HL-60/S4 treated with phorbol 12-myristate 13-acetate at 8.2 ng/mL for 4 days and 3 days (cell line): Measurements from ENCODE around the gene HIF1A.
"Not testable (repeated sequence)": the region's sequence is repeated elsewhere in the genome, so short reads cannot be mapped to it uniquely, and the experiment has no call there.

Experiments
- in situ Hi-C: fragments of 300-500 bp; cut with MboI; formaldehyde crosslinking; loops from 2 replicates; pipeline ENCODE4 v1.15.0; 2022; ENCODE audit warnings: low sequenced_read_pairs

Gene HIF1A

DNA sequence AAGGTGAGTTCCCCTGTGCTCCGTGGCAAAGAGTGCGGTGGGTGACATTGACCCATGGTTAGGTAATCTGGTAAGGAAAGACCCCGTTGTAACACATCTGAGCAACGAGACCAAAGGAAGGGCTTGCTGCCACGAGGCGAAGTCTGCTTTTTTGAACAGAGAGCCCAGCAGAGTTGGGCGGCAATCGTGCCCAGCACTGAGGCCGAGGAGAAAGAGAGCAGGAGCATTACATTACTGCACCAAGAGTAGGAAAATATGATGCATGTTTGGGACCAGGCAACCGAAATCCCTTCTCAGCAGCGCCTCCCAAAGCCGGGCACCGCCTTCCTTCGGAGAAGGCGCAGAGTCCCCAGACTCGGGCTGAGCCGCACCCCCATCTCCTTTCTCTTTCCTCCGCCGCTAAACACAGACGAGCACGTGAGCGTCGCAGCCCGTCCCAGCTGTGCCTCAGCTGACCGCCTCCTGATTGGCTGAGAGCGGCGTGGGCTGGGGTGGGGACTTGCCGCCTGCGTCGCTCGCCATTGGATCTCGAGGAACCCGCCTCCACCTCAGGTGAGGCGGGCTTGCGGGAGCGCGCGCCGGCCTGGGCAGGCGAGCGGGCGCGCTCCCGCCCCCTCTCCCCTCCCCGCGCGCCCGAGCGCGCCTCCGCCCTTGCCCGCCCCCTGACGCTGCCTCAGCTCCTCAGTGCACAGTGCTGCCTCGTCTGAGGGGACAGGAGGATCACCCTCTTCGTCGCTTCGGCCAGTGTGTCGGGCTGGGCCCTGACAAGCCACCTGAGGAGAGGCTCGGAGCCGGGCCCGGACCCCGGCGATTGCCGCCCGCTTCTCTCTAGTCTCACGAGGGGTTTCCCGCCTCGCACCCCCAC is at the start of gene HIF1A:
TSS of gene HIF1A (plus strand) at position 684 of the 865 bp plus-strand sequence. CDS start 292 bp downstream, outside the sequence.
- in situ Hi-C loops, result no loop called here

DNA sequence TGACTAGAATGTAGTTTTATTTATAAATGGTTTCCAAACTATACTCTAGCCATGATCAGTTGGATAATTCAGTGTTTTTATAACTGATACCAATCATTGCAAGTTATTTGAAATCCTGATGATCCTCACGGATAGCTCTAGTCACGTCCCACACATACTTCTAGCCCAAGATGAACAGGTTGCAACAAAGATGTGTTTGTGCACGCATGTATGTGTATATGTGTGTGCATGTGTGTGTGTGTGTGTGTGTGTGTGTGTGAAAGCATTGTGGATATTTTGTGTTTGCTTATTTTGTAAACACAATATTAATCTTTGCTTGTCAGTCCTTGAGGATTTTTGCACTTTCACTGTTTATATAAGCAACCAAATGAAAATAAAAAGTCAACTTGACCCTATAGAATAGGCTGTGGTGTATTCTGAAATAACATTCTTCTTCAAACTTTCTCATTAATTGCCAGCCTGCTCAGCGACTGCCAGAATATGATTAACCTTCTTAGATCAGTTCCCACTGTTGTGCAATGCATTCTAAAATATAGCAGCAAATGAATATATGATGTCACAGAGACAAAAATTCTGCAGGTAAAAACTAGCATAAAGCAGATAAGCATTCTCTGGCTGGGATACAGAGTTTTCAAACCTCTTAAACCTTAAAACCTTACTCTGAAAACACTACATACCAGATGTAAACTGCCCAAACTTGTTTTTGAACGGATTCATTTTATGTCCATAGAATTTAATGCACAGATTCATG is 48.8 kb upstream of the HIF1A start:
- in situ Hi-C loops, result no loop called here

DNA sequence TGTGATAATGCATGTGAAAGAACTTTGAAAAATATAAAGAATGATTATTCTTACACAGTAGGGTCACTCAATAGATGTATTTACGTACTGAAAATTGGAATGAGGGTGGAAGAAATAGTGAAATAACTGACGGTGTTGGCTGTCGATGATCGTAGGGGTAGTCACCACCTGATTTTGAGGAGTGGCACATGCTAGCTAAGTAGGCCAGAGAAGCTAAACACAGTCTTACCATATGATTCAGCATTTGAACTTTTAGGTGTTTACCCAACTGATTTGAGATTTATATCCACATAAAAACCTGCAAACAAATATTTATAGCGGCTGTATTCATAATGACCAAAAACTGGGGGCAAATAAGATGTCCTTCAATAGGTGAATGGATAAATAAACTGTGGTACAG is 47.6 kb upstream of the HIF1A start:
- in situ Hi-C loops, result no loop called here

DNA sequence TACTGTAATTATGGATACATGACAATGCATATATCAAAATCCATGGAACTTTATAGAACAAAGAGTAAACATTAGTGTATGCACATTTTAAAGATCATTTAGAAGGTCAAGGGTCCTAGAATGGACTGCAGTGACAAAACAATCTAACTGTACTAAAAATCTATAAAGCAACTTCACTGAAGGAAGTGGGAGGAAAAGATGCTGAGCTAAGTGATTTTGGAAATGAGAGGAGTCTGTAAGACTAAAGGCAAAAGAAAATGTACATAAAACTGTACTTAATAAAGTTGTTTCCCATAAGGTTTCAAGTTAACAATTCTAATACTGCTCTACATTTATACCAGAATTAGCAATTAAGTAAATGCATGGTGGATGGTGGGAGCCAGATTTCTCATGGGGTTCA is 46.9 kb upstream of the HIF1A start:
- in situ Hi-C loops, result no loop called here

DNA sequence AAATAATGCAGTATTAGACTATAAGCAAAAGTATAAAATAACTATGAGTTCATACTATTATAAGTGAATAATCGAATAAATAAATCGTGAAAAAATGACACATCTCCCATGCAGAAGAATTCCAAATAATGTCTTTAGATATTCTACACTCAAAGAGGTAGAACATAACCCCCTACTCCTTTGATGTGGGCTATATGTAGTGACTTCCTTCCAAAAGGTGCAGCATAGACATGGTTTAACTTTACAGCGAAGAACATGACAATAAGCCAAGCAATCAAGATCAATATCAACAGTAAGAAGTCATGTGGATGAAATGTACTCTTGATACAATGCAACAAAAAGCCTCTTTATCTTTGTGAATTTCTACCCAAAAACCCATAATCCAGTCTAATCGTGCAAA is 46.0 kb upstream of the HIF1A start:
- in situ Hi-C loops, result no loop called here

DNA sequence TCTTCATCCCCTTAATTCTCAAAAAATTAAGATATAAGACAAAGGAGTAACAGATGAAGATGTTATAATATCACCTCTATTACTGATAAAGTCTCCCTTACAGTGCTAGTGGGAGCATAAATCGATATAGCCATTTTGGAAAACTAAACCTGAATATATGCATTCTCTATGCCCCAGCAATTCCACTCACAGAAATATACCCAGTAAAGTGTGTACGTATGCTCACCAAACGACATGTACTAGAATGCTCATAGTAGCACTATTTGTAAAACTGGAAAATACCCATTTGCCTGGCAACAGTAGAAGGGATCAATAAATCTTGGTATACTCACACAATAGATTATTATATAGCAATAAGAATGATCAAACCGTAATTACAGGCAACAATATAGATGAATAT is 44.0 kb upstream of the HIF1A start:
- in situ Hi-C loops, result no loop called here

DNA sequence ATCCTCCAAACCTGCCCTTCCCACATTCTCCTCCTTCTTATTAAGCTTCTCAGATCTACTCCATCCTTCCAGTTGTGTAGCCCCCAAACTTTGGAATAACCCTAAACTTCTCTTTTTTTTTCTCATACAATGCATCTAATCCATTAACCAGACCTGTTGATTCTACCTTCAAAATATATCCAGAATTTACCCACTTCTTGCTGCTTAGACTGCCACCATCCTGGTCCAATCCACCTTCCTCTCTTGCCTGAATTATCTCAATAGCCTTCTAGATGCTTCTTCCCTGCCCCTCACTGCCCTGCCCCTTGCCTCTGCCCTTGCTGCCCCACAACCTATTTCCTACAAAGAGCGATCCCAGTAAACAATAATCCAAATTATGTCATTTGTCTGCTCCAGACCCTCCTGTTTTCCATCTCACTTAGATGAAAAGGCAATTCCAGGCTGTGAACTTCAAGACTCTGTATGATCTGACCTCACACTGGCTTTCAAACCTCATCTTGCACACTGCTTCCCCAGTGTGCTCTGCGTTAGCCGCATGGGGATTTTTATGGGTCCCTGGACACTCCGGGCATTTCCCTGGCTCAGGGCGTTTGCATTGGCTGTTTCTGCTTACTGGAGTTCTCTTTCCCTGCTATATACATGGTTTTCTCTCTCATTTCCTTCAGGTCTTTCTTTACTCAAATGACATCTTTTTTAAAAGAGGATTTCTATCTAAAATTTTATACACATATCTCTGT is 42.6 kb upstream of the HIF1A start:
- in situ Hi-C loops, result no loop called here

DNA sequence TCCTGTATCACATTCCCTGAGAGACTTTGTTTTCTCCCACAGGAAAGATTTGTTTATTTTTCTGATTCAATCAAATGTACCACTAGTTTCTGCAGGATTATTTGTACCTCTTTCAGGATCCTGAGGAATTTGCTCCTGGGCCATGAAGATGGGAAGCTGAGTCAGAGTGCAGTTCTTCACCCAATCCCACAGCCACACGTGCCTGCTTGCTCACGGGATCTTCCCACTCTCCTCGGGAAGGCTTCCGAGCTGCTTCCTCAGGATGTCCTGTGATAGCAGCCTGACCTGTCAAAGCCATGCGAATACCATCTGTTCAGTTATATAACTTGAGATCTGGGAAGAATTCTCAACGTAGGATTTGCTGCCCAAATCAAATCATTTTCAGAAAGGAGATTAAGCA is 41.8 kb upstream of the HIF1A start:
- in situ Hi-C loops, result no loop called here

DNA sequence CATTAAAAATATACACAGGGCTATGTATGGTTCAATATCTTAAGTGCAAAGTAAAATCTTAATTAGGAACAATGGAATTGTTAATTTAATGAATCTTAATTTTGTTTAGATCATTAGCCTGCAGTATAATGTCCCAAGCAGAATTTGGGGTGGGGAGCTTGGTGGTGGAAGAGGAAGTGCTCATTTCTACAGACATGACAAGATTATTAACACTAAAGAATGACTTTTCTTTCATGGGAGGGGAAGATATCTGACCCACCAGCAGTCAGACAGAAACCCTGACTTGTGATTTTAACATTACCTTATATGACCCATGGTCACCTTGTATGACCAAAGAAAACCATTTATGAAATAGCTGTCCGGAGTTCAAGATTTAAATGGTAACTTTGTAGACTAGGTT is 41.3 kb upstream of the HIF1A start:
- in situ Hi-C loops, result no loop called here

DNA sequence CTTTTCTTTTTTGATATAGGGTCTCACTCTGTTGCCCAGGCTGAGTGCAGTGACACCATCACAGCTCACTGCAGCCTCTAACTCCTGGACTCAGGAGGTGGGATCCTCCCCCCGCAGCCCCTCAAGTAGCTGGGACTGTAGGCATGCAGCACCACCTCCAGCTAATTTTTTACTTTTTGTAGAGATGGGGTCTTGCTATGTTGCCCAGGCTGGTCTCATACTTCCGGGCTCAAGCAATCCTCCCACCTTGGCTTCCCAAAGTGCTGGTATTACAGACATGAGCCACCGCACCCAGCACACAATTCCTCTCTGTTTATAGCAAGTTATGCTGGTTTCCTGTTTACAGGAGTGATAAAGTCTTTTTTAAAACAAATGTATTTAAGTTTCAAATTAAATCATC is 39.5 kb upstream of the HIF1A start:
- in situ Hi-C loops, result no loop called here

DNA sequence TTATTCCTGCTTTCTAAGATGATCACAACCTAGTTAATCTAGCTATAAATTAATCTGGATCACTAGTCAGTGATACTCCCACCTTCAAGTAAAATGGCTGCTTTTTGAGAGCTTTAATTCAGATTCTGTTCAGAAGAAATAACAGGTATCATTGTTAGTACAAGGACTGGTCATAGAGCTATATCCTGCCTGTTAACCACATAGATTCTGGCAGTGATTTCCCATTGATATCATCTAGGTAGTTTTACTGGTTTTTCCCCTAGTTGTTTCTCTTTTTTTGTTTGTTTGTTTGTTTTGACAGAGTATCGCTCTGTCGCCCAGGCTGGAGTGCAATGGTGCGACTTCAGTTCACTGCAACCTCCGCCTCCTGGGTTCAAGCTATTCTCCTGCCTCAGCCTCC is 39.0 kb upstream of the HIF1A start:
- in situ Hi-C loops, result no loop called here

DNA sequence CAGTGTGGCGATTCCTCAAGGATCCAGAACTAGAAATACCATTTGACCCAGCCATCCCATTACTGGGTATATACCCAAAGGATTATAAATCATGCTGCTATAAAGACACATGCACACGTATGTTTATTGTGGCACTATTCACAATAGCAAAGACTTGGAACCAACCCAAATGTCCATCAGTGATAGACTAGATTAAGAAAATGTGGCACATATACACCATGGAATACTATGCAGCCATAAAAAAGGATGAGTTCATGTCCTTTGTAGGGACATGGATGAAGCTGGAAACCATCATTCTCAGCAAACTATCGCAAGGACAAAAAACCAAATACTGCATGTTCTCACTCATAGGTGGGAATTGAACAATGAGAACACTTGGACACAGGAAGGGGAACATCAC is 37.2 kb upstream of the HIF1A start:
- in situ Hi-C loops, result not testable (repeated sequence)

DNA sequence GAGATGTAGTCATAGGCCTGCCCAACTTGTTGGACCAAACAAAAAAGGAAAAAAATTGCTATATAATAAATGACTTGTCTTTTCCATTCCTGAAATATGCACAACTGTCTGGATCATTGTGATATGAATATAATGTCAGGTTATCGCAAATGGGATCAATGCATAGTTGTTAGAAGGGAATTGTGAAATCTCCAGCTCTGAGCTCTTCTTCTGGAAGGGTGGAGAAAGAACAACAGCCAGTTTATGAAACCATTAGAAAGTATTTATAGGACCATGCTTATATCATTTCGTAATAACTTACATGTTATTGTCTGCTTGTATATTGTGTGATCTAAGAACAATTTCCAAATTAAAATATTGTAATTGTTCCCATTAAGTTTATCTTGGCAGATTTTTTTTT is 35.7 kb upstream of the HIF1A start:
- in situ Hi-C loops, result no loop called here

DNA sequence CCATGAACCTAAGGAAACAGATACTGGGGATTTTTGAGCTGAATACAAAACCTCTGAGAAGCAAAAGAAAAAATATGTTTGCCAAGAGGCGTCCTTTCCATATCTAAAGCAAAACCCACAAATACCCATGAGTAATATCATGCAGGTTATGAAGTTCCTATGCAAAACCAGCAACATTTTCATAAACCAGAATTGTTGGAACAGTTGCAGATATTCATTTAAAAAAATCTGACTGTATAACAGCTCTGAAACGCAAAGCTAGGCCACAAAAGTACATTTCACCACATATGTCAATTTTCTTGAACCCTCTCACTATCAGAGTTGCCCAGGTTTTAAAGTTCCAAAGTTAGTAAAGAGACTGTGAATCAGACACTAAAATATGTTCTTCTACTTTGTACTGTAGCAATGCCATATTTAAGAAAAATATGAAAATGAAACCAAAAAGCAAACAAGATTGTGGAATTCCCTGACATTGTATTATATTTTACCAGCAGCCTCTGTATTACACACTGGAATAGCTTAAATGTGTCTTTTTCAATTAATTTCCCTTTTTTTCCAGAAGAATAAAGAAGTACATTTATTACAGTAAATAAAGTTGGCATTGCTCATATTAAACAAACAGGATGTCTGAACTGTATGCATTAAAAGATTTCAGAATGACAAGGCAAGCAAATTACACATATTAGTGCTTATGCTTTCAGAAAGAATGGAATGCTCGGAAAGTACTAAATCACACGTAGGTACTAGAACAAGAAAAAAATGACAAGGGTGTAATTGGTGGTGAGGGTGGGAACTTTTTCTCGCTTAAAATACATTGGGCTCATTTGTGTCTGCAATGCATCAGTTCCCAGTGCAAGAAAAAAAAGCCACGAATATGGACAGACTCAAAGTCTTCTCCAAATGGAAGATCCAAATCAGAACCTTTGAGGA is 33.6 kb upstream of the HIF1A start:
- in situ Hi-C loops, result no loop called here

DNA sequence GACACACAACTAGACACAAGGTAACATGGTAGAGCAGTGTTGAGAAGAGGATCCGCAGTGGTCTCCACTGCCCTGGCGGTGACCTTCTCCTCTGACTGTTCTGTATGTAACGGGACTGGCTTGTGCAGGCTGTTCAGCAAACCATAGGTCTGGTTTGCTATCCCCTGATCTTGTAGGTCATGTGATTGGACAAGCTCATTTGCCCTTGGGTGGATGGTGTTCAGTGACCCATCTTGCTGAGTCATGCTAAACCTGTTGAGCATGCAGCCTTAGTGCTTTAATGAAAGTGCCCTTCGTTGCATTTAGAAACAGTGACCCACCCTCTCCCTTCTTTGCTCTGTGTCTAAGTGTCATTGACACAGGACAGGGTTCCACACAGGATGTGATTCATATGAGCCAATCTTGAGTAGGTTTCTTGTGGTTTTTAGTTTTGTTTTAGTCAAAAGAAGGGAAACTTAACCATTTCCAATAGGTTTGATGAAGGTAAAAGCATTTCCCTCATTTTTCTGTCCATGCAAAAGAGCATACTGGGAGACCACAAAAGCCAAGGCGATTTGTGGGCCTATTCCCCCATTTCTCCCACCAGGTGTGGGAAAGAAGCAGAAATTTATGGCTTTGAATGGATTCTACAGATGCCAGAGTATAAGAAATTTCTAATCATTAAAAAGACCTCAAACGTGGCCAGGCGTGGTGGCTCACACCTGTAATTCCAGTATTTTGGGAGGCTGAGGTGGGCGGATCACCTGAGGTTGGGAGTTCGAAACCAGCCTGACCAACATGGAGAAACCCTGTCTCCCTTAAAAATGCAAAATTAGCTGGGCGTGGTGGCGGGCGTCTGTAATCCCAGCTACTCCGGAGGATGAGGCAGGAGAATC is 32.6 kb upstream of the HIF1A start:
- in situ Hi-C loops, result no loop called here

DNA sequence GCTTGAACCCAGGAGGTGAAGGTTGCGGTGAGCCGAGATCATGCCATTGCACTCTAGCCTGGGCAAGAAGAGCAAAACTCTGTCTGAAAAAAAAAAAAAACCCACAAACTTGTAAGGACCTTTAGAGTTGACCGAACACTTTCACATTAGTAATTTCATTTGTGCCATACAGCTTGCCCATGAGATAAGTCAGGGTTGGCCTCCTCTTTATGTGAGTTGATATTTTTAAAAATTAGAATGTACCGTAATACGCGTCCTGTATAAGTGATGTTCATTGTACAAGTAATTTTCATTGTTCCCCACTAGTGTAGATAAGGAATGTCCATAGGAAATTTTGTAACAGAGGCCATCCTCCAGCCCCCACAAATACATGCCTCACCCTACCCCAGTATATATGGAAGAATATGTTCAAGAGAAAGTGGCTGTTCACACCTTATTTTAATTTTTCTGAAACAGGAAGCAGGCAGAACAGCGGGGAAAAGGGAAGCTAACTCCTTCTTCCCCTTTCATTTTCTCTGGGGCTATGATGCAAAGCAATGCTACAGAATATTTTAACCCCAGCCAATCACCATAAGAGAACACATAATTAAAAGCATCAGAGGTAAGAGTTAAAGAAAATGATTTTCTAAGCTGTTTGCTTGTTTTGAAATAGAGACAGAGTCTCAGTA is 31.9 kb upstream of the HIF1A start:
- in situ Hi-C loops, result no loop called here

DNA sequence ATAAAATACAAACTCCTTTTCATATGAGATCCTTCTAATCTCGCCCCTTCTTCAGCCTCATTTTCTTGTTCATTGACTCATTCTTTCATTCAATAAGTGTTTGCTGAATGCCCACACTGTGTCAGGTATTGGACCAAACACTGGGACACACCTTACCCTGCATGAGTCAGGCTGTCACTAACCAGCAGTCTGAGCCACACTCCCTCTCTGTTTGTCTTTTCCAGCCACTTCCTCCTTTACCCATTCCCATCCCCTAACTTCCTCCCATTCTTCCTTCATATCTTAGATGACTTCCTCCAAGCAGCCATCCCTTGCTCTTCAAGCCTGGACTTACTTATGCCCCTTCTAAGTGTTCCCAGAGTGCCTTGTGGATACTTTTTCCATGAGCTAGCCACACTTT is 27.0 kb upstream of the HIF1A start:
- in situ Hi-C loops, result no loop called here

DNA sequence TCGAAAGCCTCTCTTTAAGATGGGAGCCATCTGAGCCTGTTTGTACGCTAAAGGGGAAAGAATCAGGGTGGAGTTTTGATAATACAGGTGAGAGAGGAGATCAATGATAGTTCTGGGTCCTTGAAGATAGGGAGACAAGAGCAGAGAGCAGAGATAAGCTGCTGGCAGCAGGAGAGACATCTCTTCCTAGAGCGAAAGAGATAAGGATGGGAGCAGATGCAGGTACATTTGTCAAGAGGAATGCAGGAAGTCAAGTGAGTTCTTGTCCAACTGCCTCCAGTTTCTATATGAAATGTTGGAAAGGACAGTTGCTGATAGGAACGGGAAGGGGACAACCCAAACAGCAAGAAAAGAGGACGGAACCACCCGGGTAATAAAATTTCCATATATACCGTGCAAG is 24.7 kb upstream of the HIF1A start:
- in situ Hi-C loops, result no loop called here

DNA sequence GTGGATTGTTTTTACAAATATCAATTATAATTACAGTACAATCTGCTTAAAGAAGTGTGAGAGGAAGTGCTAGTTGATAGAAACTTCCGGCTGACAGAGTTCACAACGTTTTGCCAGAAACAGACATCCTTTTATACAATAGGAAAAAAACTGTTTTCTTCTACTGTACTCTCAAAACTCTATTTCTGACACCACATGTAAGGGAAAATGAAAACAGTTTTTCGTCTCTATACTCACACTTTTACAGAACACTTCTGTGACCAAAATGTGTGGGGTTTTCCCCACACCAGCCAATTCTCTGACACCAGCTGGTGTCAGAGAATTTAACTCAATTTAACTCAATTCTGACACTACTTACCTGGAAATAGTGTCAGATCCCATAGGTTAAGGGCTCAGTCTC is 24.2 kb upstream of the HIF1A start:
- in situ Hi-C loops, result no loop called here
